Measurements from ENCODE around the gene FIBP. TPM values are rescaled to one million over a fixed set of nuclear protein-coding genes. Genes with fewer than 3 reads are reported as not detected.
A peak's percentile ranks its signal among the peaks of the same experiment; 100 is the strongest.

The FIBP gene
- total RNA-seq, 2 donors from 2014 or later, result 47.7 to 49.6 TPM

- intact Hi-C loops (cut with DNase I, micrococcal nuclease), result no loop called here
- no peak for DNase-seq
- ATAC-seq, result no peak
Observed at GRCh38 chr11:65916391-65916790, 28.1 kb upstream of the FIBP start.

GRCh38 chr11:65915821-65916251 lies 27.6 kb upstream of the FIBP start:
- intact Hi-C loops (cut with DNase I, micrococcal nuclease), result no loop called here
- ATAC-seq (no peak), DNase-seq (peak; percentile 49 to 76)

- DNase-seq, result no peak
- intact Hi-C loops (cut with DNase I, micrococcal nuclease), result no loop called here
- ATAC-seq, result no peak
Observed at GRCh38 chr11:65915101-65915820, 27.0 kb upstream of the FIBP start.

GRCh38 chr11:65912845-65913244 lies 24.6 kb upstream of the FIBP start:
- intact Hi-C loops (cut with DNase I, micrococcal nuclease), result no loop called here
- ATAC-seq, result no peak
- DNase-seq, result no peak

- ATAC-seq (peak; percentile 43), DNase-seq (no peak)
- intact Hi-C loops (cut with DNase I, micrococcal nuclease), result no loop called here
Observed at GRCh38 chr11:65911682-65912568, 23.7 kb upstream of the FIBP start.

- ATAC-seq (no peak), DNase-seq (no peak)
- intact Hi-C loops (cut with DNase I, micrococcal nuclease), result no loop called here
Observed at GRCh38 chr11:65907878-65908277, 19.6 kb upstream of the FIBP start.

- DNase-seq (no peak), ATAC-seq (no peak)
- intact Hi-C loops (cut with DNase I, micrococcal nuclease), result no loop called here
Observed at GRCh38 chr11:65906602-65907001, 18.3 kb upstream of the FIBP start.

GRCh38 chr11:65903715-65904114 lies 15.4 kb upstream of the FIBP start:
- intact Hi-C loops (cut with DNase I, micrococcal nuclease), result no loop called here
- DNase-seq, result no peak
- no peak for ATAC-seq

GRCh38 chr11:65903068-65903481 lies 14.8 kb upstream of the FIBP start:
- intact Hi-C loops (cut with DNase I, micrococcal nuclease), result no loop called here
- DNase-seq (no peak), ATAC-seq (no peak)

GRCh38 chr11:65900899-65901180 lies 12.6 kb upstream of the FIBP start:
- ATAC-seq (no peak), DNase-seq (no peak)
- intact Hi-C loops (cut with DNase I, micrococcal nuclease), result no loop called here

GRCh38 chr11:65900125-65900898 lies 12.0 kb upstream of the FIBP start, which contains the start of gene FOSL1:
Gene FOSL1, minus strand, starts transcription at chr11:65900388. Its CDS starts 49 bp downstream, at chr11:65900339.
- peak; percentile 96 to 97 for DNase-seq
- intact Hi-C loops (cut with DNase I, micrococcal nuclease), result no loop called here
- peak; percentile 97 for ATAC-seq

GRCh38 chr11:65899356-65900124 lies 11.3 kb upstream of the FIBP start:
- ATAC-seq, result peak; percentile 48
- intact Hi-C loops (cut with DNase I, micrococcal nuclease), result no loop called here
- peak in 1 of 2 donors; percentile 52 for DNase-seq

- DNase-seq, result no peak
- intact Hi-C loops (cut with DNase I, micrococcal nuclease), result no loop called here
- ATAC-seq, result no peak
Observed at GRCh38 chr11:65898656-65899355, 10.5 kb upstream of the FIBP start.

- no peak for DNase-seq
- intact Hi-C loops (cut with DNase I, micrococcal nuclease), result no loop called here
- no peak for ATAC-seq
Observed at GRCh38 chr11:65897020-65897471, 8.8 kb upstream of the FIBP start.

GRCh38 chr11:65896034-65896999 lies 8.0 kb upstream of the FIBP start:
- ATAC-seq (no peak), DNase-seq (no peak)
- intact Hi-C loops (cut with DNase I, micrococcal nuclease), result no loop called here

GRCh38 chr11:65895482-65895981 lies 7.3 kb upstream of the FIBP start:
- intact Hi-C loops (cut with DNase I, micrococcal nuclease), result no loop called here
- ATAC-seq (no peak), DNase-seq (no peak)
